ENCODE data around the gene PACRG. TPM values are rescaled to one million over a fixed set of nuclear protein-coding genes. Genes with fewer than 3 reads are reported as not detected.

The PACRG gene
- total RNA-seq, 1 experiment from 2014 or later = not detected

DNA sequence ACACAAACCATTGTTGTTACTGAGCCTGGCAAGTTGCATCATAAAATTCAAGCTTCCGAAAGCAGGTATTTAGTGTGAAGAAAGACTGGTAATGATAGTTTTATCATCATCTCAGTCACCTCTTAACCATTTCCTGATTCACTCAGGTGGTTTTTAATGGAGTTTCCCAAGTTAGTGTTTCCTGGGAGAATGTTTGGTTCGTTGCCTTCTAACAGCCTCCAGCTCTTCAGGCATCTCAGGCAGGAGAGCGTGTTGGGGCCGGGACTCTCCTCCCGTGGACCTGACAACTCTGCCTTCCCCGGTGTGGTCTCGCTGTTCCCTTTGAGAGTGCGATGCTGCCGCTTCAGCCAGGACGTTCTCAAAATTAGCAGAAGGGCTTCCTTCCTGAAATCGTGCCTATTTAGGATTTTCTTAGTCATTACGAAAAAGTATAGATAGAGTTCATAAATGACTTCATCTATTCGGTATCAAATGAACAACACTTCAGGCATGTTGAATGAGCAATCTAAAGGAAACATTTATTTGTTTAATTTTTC, 581.8 kb downstream of the PACRG start:
- no peaks in the 10 kb centered on the region for H3K36me3 ChIP-seq (ENCODE audit: control insufficient read depth, insufficient read depth, low read length)
- Mint-ChIP-seq H3K4me3 (ENCODE audit: unreplicated experiment) (no peak overlapping the region), H3K27me3 (ENCODE audit: insufficient read depth, unreplicated experiment) (peaks cover 3% of the 10 kb centered on the region), H3K4me1 (ENCODE audit: low read depth, unreplicated experiment) (peaks cover 12% of the 10 kb centered on the region), H3K9me3 (ENCODE audit: unreplicated experiment) (no peaks in the 10 kb centered on the region), H3K27ac (ENCODE audit: unreplicated experiment) (no peak overlapping the region), H3K36me3 (ENCODE audit: insufficient read depth, unreplicated experiment) (no peaks in the 10 kb centered on the region)
- TF ChIP-seq, protein P1, sequence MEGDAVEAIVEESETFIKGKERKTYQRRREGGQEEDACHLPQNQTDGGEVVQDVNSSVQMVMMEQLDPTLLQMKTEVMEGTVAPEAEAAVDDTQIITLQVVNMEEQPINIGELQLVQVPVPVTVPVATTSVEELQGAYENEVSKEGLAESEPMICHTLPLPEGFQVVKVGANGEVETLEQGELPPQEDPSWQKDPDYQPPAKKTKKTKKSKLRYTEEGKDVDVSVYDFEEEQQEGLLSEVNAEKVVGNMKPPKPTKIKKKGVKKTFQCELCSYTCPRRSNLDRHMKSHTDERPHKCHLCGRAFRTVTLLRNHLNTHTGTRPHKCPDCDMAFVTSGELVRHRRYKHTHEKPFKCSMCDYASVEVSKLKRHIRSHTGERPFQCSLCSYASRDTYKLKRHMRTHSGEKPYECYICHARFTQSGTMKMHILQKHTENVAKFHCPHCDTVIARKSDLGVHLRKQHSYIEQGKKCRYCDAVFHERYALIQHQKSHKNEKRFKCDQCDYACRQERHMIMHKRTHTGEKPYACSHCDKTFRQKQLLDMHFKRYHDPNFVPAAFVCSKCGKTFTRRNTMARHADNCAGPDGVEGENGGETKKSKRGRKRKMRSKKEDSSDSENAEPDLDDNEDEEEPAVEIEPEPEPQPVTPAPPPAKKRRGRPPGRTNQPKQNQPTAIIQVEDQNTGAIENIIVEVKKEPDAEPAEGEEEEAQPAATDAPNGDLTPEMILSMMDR (IDR thresholded peaks at IDR 0.05; ENCODE audit: insufficient read depth in 1 of 2, low read depth in 1 of 2, low read length in 1 of 2, severe bottlenecking in 1 of 2, unreplicated experiment in 1 of 2) = no peak
- no peaks in the 10 kb centered on the region for H3K27me3 ChIP-seq (replicated peaks; ENCODE audit: control insufficient read depth, insufficient read depth, low read length)
- no peak for DNase-seq
- H3K4me1 ChIP-seq = no peaks in the 10 kb centered on the region
- ChIA-PET CTCF (no interaction called here), POLR2A (no interaction called here)
- H3K4me3 ChIP-seq (ENCODE audit: low read depth, low read length) = no peak overlapping the region
- BruUV-seq (replicated peaks) = no TSS peak
- no peaks in the 10 kb centered on the region for H3K9me3 ChIP-seq
- intact Hi-C loops (cut with micrococcal nuclease; ENCODE audit: unreplicated experiment) = no loop called here

DNA sequence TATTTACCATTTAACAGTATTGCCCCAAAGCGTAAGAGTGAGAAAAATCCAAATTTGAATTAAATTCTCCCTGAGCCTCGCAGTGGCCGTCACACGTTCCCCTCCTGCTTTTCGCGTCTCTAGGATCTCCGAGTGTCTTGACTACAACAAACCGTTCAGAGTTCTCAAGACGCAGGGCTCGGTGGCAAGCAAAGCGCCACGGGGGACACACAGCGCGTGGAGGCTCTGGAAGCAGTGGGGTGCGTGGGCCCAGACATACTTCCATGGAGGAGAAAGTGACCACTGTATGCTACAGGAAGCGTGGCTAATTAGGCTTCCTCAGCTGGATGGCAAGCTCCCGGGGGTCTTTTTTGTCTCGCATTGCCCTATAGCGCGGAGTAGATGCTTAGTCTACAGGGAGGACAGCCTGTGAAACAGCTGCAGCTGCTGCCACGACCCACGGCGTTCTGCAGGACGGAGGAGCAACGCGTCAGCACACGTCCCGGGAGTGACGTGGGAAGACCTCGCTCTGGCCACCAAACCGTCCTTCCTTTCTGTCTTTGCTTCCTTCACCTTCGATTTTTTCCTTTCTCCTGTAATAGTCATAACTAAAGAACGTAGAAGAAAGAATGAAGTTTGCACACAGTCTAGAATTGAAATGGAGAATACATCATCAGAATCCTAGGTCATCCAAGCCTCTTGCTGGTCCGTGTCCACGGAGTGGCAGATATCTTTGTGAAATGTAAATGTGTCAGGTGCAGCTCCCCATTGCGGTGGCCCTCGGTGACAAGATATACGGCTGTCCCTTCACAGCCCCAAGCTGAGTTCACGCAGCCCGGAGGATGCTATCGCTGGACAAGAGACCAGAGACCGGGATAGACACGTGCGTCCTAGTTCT, 582.6 kb downstream of the PACRG start:
- ChIA-PET CTCF (no interaction called here), POLR2A (no interaction called here)
- TF ChIP-seq, protein P1 (IDR thresholded peaks at IDR 0.05; ENCODE audit: insufficient read depth in 1 of 2, low read depth in 1 of 2, low read length in 1 of 2, severe bottlenecking in 1 of 2, unreplicated experiment in 1 of 2) = no peak
- H3K27me3 Mint-ChIP-seq (ENCODE audit: insufficient read depth, unreplicated experiment) = peaks cover 3% of the 10 kb centered on the region
- H3K9me3 Mint-ChIP-seq (ENCODE audit: unreplicated experiment) = no peaks in the 10 kb centered on the region
- Histone ChIP-seq H3K36me3 (ENCODE audit: control insufficient read depth, insufficient read depth, low read length) (no peaks in the 10 kb centered on the region), H3K27me3 (replicated peaks; ENCODE audit: control insufficient read depth, insufficient read depth, low read length) (no peaks in the 10 kb centered on the region), H3K4me1 (no peaks in the 10 kb centered on the region), H3K9me3 (no peaks in the 10 kb centered on the region), H3K4me3 (ENCODE audit: low read depth, low read length) (no peak overlapping the region)
- intact Hi-C loops (cut with micrococcal nuclease; ENCODE audit: unreplicated experiment) = no loop called here
- no peak overlapping the region for H3K27ac Mint-ChIP-seq (ENCODE audit: unreplicated experiment)
- no peak for DNase-seq
- no peaks in the 10 kb centered on the region for H3K36me3 Mint-ChIP-seq (ENCODE audit: insufficient read depth, unreplicated experiment)
- BruUV-seq (replicated peaks) = no TSS peak
- peaks cover 12% of the 10 kb centered on the region for H3K4me1 Mint-ChIP-seq (ENCODE audit: low read depth, unreplicated experiment)
- no peak overlapping the region for H3K4me3 Mint-ChIP-seq (ENCODE audit: unreplicated experiment)

DNA sequence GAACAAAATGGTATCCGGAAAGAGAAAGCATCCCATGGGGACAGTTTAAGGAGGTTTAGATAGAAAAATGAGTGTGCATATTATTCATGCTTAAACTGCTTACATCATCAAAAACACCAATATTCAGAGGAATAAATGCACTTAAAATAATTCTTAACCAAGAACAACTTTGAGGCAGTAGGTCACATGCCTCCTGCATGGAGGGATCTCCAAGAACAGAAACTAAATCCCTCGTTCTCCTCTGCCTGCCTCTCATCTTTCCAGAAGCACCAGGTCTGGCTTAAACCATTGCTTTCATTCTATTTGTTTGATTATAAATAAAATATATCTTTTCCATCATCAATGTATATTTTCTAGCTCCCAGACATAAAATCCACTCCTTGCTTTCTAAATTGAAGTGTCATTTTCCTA, 583.2 kb downstream of the PACRG start:
- POLR2A ChIA-PET = no interaction called here
- BruUV-seq (replicated peaks) = no TSS peak
- TF ChIP-seq, protein P1 (IDR thresholded peaks at IDR 0.05; ENCODE audit: insufficient read depth in 1 of 2, low read depth in 1 of 2, low read length in 1 of 2, severe bottlenecking in 1 of 2, unreplicated experiment in 1 of 2) = no peak

More for the DNA sequence above, 583.2 kb downstream of the PACRG start:
- Mint-ChIP-seq H3K4me1 (ENCODE audit: low read depth, unreplicated experiment) (peaks cover 12% of the 10 kb centered on the region), H3K9me3 (ENCODE audit: unreplicated experiment) (no peaks in the 10 kb centered on the region), H3K36me3 (ENCODE audit: insufficient read depth, unreplicated experiment) (no peaks in the 10 kb centered on the region), H3K4me3 (ENCODE audit: unreplicated experiment) (no peak overlapping the region), H3K27ac (ENCODE audit: unreplicated experiment) (no peak overlapping the region), H3K27me3 (ENCODE audit: insufficient read depth, unreplicated experiment) (peaks cover 3% of the 10 kb centered on the region)
- no peak for DNase-seq
- Histone ChIP-seq H3K36me3 (ENCODE audit: control insufficient read depth, insufficient read depth, low read length) (no peaks in the 10 kb centered on the region), H3K4me3 (ENCODE audit: low read depth, low read length) (no peak overlapping the region), H3K9me3 (no peaks in the 10 kb centered on the region), H3K4me1 (no peaks in the 10 kb centered on the region), H3K27me3 (replicated peaks; ENCODE audit: control insufficient read depth, insufficient read depth, low read length) (no peaks in the 10 kb centered on the region)
- intact Hi-C loops (cut with micrococcal nuclease; ENCODE audit: unreplicated experiment) = no loop called here
- CTCF ChIA-PET = no interaction called here

All from Caco-2 (cell line).